Karpas-422 (cell line): ENCODE results near the gene RELT. TPM values are rescaled to one million over a fixed set of nuclear protein-coding genes. Genes with fewer than 3 reads are reported as not detected.

ENCODE experiments used
- DNase-seq: peaks from one replicate; pipeline ENCODE4 v3.0.0-alpha.2; 2015
- H2AFZ ChIP-seq: fragments of 200-600 bp; sonication (generic); 2 replicates; pipeline ENCODE4 v1.6.1; 2014; ENCODE audit warnings: antibody characterized with exemption, low read length, mixed read lengths
- H3K27ac ChIP-seq: fragments of 200-600 bp; sonication (generic); 2 replicates; pipeline ENCODE4 v1.5.1; 2014; ENCODE audit warnings: mild to moderate bottlenecking, low read length, moderate library complexity
- H3K27me3 ChIP-seq: fragments of 200-600 bp; sonication (generic); 2 replicates; pipeline ENCODE4 v1.6.1; 2014; ENCODE audit warnings: low read length, mixed read lengths
- H3K36me3 ChIP-seq: fragments of 200-600 bp; sonication (generic); 2 replicates; pipeline ENCODE4 v1.6.1; 2014; ENCODE audit warnings: low read length, mixed read lengths; ENCODE audit not compliant: insufficient read depth
- H3K4me1 ChIP-seq: fragments of 200-600 bp; sonication (generic); 2 replicates; pipeline ENCODE4 v1.6.1; 2014; ENCODE audit warnings: mild to moderate bottlenecking, low read length, mixed read lengths
- H3K4me2 ChIP-seq: fragments of 200-600 bp; sonication (generic); 2 replicates; pipeline ENCODE4 v1.6.1; 2014; ENCODE audit warnings: low read length, low read depth, mild to moderate bottlenecking; ENCODE audit not compliant: poor library complexity, severe bottlenecking
- H3K4me3 ChIP-seq: fragments of 200-600 bp; sonication (generic); 2 replicates; pipeline ENCODE4 v1.5.1; 2014; ENCODE audit warnings: mild to moderate bottlenecking, antibody characterized with exemption, low read length, mixed read lengths
- H3K79me2 ChIP-seq: fragments of 200-600 bp; sonication (generic); 2 replicates; pipeline ENCODE4 v1.6.1; 2014; ENCODE audit warnings: mild to moderate bottlenecking, low read length, mixed read lengths
- H3K9ac ChIP-seq: fragments of 200-600 bp; sonication (generic); 2 replicates; pipeline ENCODE4 v1.6.0; 2014; ENCODE audit warnings: low read length
- H3K9me2 ChIP-seq: fragments of 200-600 bp; sonication (generic), shearing (Covaris generic); replicated peaks from 2 replicates; pipeline ENCODE4 v1.6.0; 2014; ENCODE audit warnings: mild to moderate bottlenecking, low read length, moderate library complexity; ENCODE audit not compliant: insufficient read depth
- H3K9me3 ChIP-seq: fragments of 300-700, 200-600 bp; sonication (generic); 2 replicates; pipeline ENCODE4 v1.6.1; 2014; ENCODE audit warnings: low read length, mixed read lengths
- H4K20me1 ChIP-seq: fragments of 200-600 bp; sonication (generic); 2 replicates; pipeline ENCODE4 v1.6.1; 2014; ENCODE audit warnings: mild to moderate bottlenecking, antibody characterized with exemption, low read length, low read depth; ENCODE audit not compliant: insufficient read depth
- total RNA-seq: library from RNA; depleted of rRNA; stranded (reverse); fragments of >200 nt; shearing (Covaris generic); gene quantifications from 2 replicates; pipeline ENCODE4 v1.2.3, GENCODE V29; 2014; ENCODE audit warnings: low replicate concordance

The RELT gene
- total RNA-seq, 1 experiment from 2014 or later = 21.7 TPM

DNA sequence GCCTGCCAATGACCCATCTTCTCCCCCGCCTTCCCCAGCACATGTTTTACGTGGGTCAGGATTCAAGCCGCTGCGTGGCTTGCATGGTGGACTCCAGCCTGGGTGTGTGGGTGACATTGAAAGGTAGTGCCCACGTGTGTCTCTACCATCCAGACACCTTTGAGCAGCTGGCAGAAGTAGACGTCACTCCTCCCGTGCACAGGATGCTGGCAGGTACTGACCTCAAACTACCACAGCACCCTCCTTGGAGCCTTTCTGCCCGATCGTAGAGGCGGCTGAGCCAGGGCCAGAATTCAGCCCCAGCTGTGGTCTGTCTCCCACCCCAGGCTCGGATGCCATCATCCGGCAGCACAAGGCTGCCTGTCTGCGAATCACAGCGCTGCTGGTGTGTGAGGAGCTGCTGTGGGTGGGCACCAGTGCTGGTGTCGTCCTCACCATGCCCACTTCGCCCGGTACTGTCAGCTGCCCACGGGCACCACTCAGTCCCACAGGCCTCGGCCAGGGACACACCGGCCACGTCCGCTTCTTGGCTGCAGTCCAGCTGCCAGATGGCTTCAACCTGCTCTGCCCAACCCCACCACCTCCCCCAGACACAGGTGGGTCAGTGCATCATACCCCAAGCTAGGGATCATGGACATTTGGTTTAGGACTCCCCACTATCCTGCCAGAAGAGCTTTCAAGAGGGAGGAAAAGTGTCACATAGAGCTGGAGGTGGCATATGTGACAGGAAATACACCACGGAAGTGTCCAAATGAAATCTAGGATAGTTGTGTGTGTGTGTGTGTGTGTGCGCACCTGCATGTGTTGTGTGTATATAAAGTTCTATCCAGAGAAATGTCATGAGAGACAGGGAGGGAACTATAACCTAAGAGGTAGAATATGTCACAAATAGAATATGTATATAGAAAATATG lies 10.6 kb upstream of the RELT start:
- no peak overlapping the region for H3K4me3 ChIP-seq
- no peak for DNase-seq
- 0 out of 2 replicates have a peak overlapping the region, but pooled peaks have one; percentile 43 for H2AFZ ChIP-seq
- peak overlapping the region; percentile 27 for H3K4me2 ChIP-seq
- no peaks in the 10 kb centered on the region for H3K9me2 ChIP-seq
- no peaks in the 10 kb centered on the region for H3K79me2 ChIP-seq
- no peak overlapping the region for H3K9ac ChIP-seq
- no peaks in the 10 kb centered on the region for H4K20me1 ChIP-seq
- H3K27me3 ChIP-seq = no peaks in the 10 kb centered on the region
- no peaks in the 10 kb centered on the region for H3K9me3 ChIP-seq
- no peak overlapping the region for H3K27ac ChIP-seq
- no peaks in the 10 kb centered on the region for H3K36me3 ChIP-seq
- peaks cover 8% of the 10 kb centered on the region for H3K4me1 ChIP-seq

DNA sequence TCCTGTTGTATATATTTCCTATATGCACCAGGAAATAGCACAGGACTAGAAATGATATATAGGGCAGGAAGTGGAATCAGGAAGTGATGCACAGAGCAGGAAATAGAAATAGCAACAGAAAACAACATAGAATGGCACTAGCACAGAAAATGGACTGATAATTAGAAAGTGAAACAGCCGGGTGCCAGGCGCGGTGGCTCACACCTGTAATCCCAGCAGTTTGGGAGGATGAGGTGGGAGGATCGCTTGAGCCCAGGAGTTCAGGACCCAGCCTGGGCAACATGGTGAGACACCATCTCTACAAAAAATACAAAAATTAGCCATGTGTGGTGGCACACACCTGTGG lies 10.0 kb upstream of the RELT start:
- Histone ChIP-seq H3K9me2 (no peaks in the 10 kb centered on the region), H3K9ac (no peak overlapping the region), H3K9me3 (no peaks in the 10 kb centered on the region), H3K4me2 (peak overlapping the region; percentile 27), H3K36me3 (no peaks in the 10 kb centered on the region), H3K4me1 (peaks cover 8% of the 10 kb centered on the region), H3K27me3 (no peaks in the 10 kb centered on the region), H3K27ac (no peak overlapping the region), H2AFZ (peak overlapping the region; percentile 38; the same call in 1 of the 2 replicates), H3K79me2 (no peaks in the 10 kb centered on the region), H3K4me3 (no peak overlapping the region), H4K20me1 (no peaks in the 10 kb centered on the region)
- no peak for DNase-seq

DNA sequence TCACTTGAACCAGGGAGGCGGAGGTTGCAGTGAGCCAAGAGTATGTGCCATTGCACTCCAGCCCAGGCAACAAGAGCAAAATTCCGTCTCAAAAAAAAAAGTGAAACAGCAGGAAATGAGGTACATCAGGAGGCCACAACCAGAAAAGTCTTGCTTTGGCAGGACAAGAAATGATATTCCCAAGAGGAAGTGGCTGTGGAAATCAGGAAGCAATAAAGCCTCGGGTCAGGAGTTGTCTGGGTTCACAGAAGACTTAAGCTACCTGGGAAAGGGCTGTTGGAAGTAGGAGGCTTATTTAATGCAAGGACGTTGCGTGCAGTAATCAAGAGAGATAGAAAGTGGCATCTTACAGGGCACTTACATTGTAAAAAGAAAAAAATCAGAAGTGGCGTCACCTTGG lies 9.2 kb upstream of the RELT start:
- H2AFZ ChIP-seq = no peak overlapping the region
- H3K27me3 ChIP-seq = no peaks in the 10 kb centered on the region
- no peaks in the 10 kb centered on the region for H3K79me2 ChIP-seq
- H4K20me1 ChIP-seq = no peaks in the 10 kb centered on the region
- no peak overlapping the region for H3K4me2 ChIP-seq
- no peak for DNase-seq
- H3K4me1 ChIP-seq = peaks cover 8% of the 10 kb centered on the region
- no peaks in the 10 kb centered on the region for H3K9me3 ChIP-seq
- H3K9me2 ChIP-seq = no peaks in the 10 kb centered on the region
- H3K4me3 ChIP-seq = no peak overlapping the region
- no peak overlapping the region for H3K9ac ChIP-seq
- H3K36me3 ChIP-seq = no peaks in the 10 kb centered on the region
- H3K27ac ChIP-seq = no peak overlapping the region

DNA sequence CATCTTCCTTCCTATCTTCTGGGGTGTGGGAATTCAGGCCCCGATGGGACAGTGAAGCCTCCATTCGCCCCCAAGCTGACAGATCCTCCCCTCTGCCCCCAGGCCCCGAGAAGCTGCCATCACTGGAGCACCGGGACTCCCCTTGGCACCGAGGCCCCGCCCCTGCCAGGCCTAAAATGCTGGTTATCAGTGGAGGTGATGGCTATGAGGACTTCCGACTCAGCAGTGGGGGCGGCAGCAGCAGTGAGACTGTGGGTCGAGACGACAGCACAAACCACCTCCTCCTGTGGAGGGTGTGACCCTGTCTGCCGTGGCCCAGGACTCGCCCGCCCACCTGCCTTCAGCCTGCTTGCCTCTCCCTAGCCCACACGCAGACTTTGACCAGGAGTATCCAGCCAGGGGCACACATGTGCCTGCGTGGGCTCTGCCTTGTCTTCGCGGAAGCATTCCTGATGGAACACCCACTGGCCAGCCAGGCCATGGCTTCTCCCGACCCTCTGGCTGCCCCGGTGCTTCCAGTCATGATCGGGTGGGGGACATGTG lies 8.6 kb upstream of the RELT start:
- Histone ChIP-seq H3K27me3 (no peaks in the 10 kb centered on the region), H3K27ac (no peak overlapping the region), H3K36me3 (no peaks in the 10 kb centered on the region), H3K4me2 (no peak overlapping the region), H3K4me1 (peaks cover 12% of the 10 kb centered on the region), H4K20me1 (no peaks in the 10 kb centered on the region), H2AFZ (no peak overlapping the region), H3K9ac (no peak overlapping the region), H3K79me2 (no peaks in the 10 kb centered on the region), H3K4me3 (no peak overlapping the region), H3K9me2 (no peaks in the 10 kb centered on the region), H3K9me3 (no peaks in the 10 kb centered on the region)
- no peak for DNase-seq

DNA sequence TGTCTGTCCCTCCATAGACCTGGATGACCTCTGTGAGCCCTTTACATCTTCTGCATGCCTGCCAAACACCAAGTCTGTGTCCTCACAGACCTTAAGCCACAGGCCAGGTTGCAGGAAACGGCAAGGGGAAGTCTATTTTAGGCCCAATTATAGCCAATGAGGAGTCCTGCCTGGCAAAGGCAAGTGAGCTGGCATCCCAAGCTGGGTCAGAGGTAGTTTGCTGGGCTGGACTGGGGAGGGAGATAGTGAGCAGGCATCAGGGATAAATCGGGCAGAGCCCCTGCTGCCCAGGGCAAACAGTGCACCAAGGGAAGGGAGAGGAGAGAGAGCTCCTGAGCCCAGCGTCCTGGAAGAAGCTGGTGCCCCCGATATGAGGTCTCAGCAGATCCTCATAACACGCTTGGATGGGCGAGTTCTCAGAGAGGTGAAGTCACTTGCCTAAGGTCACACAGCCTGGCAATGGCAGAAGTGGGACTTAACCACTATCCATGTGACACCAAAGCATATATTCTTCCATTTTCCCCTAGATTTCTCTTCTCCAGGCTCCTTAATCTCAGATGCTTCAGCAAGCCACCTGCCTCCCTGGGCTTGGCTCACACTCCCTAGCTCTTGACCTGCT lies 3.7 kb upstream of the RELT start:
- Histone ChIP-seq H3K9me2 (no peaks in the 10 kb centered on the region), H2AFZ (no peak overlapping the region), H3K4me2 (no peak overlapping the region), H3K9me3 (no peaks in the 10 kb centered on the region), H3K4me1 (peaks cover 13% of the 10 kb centered on the region), H3K27ac (no peak overlapping the region), H4K20me1 (peaks cover 5% of the 10 kb centered on the region), H3K36me3 (no peaks in the 10 kb centered on the region), H3K4me3 (no peak overlapping the region), H3K27me3 (no peaks in the 10 kb centered on the region), H3K79me2 (peaks cover 12% of the 10 kb centered on the region), H3K9ac (no peak overlapping the region)
- peak; percentile 68 for DNase-seq

DNA sequence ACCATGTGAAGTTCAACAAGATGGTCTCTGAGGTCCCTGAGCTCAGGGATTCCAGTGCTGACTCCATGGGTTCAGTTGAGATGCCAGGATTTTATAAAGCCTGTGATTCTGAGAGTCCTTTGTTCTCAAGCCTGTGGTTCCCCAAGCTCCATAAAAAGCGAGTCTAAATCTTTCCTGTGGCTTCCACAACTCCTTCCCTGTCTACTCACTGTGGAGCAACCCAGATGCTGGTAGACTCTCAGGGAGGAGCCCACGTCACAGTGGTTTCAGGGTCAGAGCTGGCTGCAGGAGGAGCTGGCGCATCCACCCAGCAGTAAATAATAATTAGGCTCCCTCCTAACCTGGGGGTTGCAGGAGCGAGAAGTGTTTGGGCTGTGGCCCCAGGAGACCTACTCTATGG lies 2.0 kb upstream of the RELT start:
- Histone ChIP-seq H3K36me3 (no peaks in the 10 kb centered on the region), H2AFZ (no peak overlapping the region), H4K20me1 (peaks cover 21% of the 10 kb centered on the region), H3K9me2 (no peaks in the 10 kb centered on the region), H3K27me3 (no peaks in the 10 kb centered on the region), H3K27ac (no peak overlapping the region), H3K79me2 (peaks cover 29% of the 10 kb centered on the region), H3K9ac (no peak overlapping the region), H3K4me1 (peaks cover 29% of the 10 kb centered on the region), H3K9me3 (no peaks in the 10 kb centered on the region), H3K4me2 (no peak overlapping the region), H3K4me3 (no peak overlapping the region)
- no peak for DNase-seq

DNA sequence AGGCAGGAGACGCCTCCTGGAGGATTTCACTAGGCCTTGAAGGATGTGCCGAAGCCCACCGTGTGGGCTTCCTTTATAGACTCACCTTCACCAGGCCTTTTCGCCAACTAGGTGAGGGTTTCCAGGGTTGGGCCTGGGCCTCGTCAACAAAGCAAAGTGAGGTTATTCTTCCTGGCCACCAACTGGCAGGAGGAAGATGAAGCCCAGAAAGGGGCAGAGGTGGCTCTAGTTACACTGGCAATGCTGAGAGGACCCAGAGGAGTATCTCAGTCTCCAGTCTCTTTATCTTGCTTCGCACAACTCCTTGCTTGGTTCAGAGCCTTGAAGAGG lies 404 bp upstream of the RELT start:
- no peak overlapping the region for H3K27ac ChIP-seq
- peak overlapping the region; percentile 51 for H3K9ac ChIP-seq
- no peaks in the 10 kb centered on the region for H3K36me3 ChIP-seq
- no peak for DNase-seq
- H3K4me1 ChIP-seq = peaks cover 46% of the 10 kb centered on the region
- peaks cover 45% of the 10 kb centered on the region for H3K79me2 ChIP-seq
- peak overlapping the region; percentile 38 for H3K4me2 ChIP-seq
- H2AFZ ChIP-seq = peak overlapping the region; percentile 98
- H4K20me1 ChIP-seq = peaks cover 36% of the 10 kb centered on the region
- no peaks in the 10 kb centered on the region for H3K9me2 ChIP-seq
- no peaks in the 10 kb centered on the region for H3K27me3 ChIP-seq
- no peaks in the 10 kb centered on the region for H3K9me3 ChIP-seq
- H3K4me3 ChIP-seq = peak overlapping the region; percentile 17; the same call in 1 of the 2 replicates

DNA sequence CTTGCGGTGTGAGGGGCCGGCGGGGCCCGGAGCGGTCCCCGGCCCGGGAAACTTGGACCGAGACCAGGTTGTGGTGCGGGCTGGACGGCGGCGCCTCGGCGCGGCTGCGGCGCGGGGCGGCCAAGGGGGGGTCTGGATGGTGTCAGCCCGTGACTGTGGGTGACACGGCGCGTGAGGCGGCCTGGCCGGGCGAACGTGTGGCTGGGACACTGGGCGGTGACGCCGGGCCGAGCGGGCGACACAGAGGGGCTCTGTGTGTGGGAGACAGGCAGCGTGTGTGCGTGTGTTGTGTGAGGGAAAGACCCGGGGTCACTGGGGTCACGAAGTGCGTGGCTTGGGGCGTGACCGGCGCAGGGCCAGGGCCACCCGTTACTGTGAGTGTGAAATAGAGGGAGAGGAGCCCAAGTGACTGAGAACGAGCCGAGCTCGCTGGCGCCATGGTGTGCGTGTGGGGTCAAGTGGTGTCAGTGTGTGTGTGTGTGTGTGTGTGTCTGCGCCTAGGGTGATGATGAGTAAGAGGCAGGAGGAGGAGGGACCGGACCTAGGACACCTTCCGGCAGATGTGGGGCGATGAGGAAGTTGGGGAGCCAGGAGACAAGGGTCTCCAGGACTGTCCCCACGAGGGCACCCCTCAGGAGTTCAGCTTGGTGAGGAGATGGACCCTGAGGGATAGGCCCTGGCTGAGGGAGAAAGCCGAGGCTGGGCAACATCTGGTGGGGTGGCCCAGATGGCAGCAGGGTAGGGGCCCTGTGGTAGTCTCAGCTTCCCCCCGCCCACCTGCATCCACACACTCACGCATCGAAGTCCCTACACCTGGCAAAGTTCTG lies 817 bp downstream of the RELT start:
- no peaks in the 10 kb centered on the region for H3K36me3 ChIP-seq
- H4K20me1 ChIP-seq = peaks cover 40% of the 10 kb centered on the region
- no peaks in the 10 kb centered on the region for H3K9me2 ChIP-seq
- peak overlapping the region; percentile 97 for H3K27ac ChIP-seq
- peak; percentile 90 for DNase-seq
- no peaks in the 10 kb centered on the region for H3K27me3 ChIP-seq
- no peak overlapping the region for H2AFZ ChIP-seq
- no peaks in the 10 kb centered on the region for H3K9me3 ChIP-seq
- peak overlapping the region; percentile 72 for H3K4me2 ChIP-seq
- H3K4me3 ChIP-seq = peak overlapping the region; percentile 97
- H3K4me1 ChIP-seq = peaks cover 58% of the 10 kb centered on the region
- peak overlapping the region; percentile 98 for H3K9ac ChIP-seq
- peaks cover 58% of the 10 kb centered on the region for H3K79me2 ChIP-seq
